Neural cell (in vitro differentiated cells): ENCODE results near the gene IGSF21.

Source experiments
- EZH2 ChIP-seq: fragments of 200-600, 300-800 bp; shearing (Covaris generic), sonication (generic); IDR thresholded peaks from 2 replicates; pipeline ENCODE4 v1.6.1; 2014; ENCODE audit warnings: antibody characterized with exemption, low read length, borderline replicate concordance, mild to moderate bottlenecking; ENCODE audit not compliant: insufficient read depth, poor library complexity, severe bottlenecking
- POLR2AphosphoS5 ChIP-seq: IDR thresholded peaks from 2 replicates; pipeline ENCODE4 v1.6.1; 2012
- TF ChIP-seq, protein P1 (sequence below): fragments of 450-650 bp; IDR thresholded peaks from 2 replicates; pipeline ENCODE4 v1.5.1; 2014; ENCODE audit warnings: antibody characterized with exemption, mild to moderate bottlenecking, moderate library complexity; ENCODE audit not compliant: poor library complexity, severe bottlenecking

DNA sequence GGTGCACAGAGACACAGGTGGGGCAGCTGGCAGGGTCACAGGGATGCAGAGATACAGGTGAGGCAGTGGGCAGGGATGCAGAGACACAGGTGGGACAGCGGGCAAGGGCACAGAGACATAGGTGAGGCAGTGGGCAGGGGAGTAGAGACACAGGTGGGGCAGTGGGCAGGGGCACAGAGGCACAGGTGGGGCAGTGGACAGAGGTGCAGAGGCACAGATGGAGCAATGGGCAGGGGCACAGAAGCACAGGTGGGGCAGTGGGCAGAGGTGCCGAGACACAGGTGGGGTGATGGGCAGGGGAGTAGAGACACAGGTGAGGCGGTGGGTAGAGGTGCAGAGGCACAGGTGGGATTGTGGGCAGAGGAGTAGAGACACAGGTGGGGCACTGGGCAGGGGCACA, 255.8 kb downstream of the IGSF21 start:
- no peak for TF ChIP-seq EZH2
- TF ChIP-seq, protein P1, sequence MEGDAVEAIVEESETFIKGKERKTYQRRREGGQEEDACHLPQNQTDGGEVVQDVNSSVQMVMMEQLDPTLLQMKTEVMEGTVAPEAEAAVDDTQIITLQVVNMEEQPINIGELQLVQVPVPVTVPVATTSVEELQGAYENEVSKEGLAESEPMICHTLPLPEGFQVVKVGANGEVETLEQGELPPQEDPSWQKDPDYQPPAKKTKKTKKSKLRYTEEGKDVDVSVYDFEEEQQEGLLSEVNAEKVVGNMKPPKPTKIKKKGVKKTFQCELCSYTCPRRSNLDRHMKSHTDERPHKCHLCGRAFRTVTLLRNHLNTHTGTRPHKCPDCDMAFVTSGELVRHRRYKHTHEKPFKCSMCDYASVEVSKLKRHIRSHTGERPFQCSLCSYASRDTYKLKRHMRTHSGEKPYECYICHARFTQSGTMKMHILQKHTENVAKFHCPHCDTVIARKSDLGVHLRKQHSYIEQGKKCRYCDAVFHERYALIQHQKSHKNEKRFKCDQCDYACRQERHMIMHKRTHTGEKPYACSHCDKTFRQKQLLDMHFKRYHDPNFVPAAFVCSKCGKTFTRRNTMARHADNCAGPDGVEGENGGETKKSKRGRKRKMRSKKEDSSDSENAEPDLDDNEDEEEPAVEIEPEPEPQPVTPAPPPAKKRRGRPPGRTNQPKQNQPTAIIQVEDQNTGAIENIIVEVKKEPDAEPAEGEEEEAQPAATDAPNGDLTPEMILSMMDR = no peak
- no peak for TF ChIP-seq POLR2AphosphoS5
